ENCODE measurements around the gene RPS6KA5. TPM values are rescaled to one million over a fixed set of nuclear protein-coding genes. Genes with fewer than 3 reads are reported as not detected.

Gene RPS6KA5
- total RNA-seq, 2 donors from 2014 or later, result 3.3 to 5.1 TPM

GRCh38 chr14:90894241-90894640, 166.2 kb downstream of the RPS6KA5 start:
- DNase-seq, result no peak
- Mint-ChIP-seq H3K36me3 (ENCODE audit: low read depth) (no peaks in the 10 kb centered on the region), H3K4me1 (peaks cover 6% of the 10 kb centered on the region), H3K27ac (no peak overlapping the region), H3K27me3 (ENCODE audit: insufficient read depth) (no peaks in the 10 kb centered on the region), H3K4me3 (no peak overlapping the region), H3K9me3 (no peaks in the 10 kb centered on the region)
- Histone ChIP-seq H3K27me3 (ENCODE audit: control insufficient read depth, insufficient read depth, low read length, poor library complexity, severe bottlenecking) (no peaks in the 10 kb centered on the region), H3K27ac (ENCODE audit: low read depth, low read length) (no peak overlapping the region), H3K9ac (ENCODE audit: extremely low read depth, low read length, poor library complexity, severe bottlenecking) (no peak overlapping the region), H3K36me3 (ENCODE audit: control insufficient read depth, insufficient read depth, low read length) (no peaks in the 10 kb centered on the region), H3K9me3 (ENCODE audit: control insufficient read depth, low read length) (no peaks in the 10 kb centered on the region), H3K4me1 (ENCODE audit: control insufficient read depth, insufficient read depth, low read length) (peaks cover 2% of the 10 kb centered on the region), H3K4me3 (ENCODE audit: low read length) (no peak overlapping the region)
- TF ChIP-seq, protein P1, sequence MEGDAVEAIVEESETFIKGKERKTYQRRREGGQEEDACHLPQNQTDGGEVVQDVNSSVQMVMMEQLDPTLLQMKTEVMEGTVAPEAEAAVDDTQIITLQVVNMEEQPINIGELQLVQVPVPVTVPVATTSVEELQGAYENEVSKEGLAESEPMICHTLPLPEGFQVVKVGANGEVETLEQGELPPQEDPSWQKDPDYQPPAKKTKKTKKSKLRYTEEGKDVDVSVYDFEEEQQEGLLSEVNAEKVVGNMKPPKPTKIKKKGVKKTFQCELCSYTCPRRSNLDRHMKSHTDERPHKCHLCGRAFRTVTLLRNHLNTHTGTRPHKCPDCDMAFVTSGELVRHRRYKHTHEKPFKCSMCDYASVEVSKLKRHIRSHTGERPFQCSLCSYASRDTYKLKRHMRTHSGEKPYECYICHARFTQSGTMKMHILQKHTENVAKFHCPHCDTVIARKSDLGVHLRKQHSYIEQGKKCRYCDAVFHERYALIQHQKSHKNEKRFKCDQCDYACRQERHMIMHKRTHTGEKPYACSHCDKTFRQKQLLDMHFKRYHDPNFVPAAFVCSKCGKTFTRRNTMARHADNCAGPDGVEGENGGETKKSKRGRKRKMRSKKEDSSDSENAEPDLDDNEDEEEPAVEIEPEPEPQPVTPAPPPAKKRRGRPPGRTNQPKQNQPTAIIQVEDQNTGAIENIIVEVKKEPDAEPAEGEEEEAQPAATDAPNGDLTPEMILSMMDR (conservative IDR thresholded peaks at IDR 0.05), result no peak
- 81 to 93% methylated on average over 4 to 6 of the region's 6 CpGs for WGBS, 2 experiments (ENCODE audit: insufficient coverage in 1 of 2, insufficient read length in 1 of 2)

DNA sequence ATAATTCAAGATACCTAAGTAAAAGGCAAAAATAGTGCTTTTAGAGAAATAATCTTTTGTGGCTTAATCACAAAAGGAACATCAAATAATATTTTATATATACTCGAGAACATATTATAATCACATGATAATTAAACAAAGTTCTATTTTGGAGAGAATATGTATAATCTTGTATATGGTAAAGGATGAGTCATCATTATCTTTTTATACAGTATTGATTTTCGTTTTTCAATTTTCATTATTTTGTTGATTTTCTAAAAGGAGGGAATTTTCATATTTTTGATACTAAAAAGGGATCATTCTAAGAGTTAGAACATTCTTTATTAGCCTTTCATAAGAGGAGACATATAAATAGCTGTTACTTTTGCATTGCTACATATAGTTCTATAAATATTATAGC, 166.9 kb downstream of the RPS6KA5 start:
- H3K4me1 ChIP-seq (ENCODE audit: control insufficient read depth, insufficient read depth, low read length), result no peaks in the 10 kb centered on the region
- no peak overlapping the region for H3K4me3 ChIP-seq (ENCODE audit: low read length)
- H3K4me1 Mint-ChIP-seq, result peaks cover under 1% of the 10 kb centered on the region
- no peak overlapping the region for H3K4me3 Mint-ChIP-seq
- H3K36me3 ChIP-seq (ENCODE audit: control insufficient read depth, insufficient read depth, low read length), result no peaks in the 10 kb centered on the region
- H3K27me3 Mint-ChIP-seq (ENCODE audit: insufficient read depth), result no peaks in the 10 kb centered on the region
- H3K36me3 Mint-ChIP-seq (ENCODE audit: low read depth), result no peaks in the 10 kb centered on the region
- no peak overlapping the region for H3K27ac ChIP-seq (ENCODE audit: low read depth, low read length)
- no peak overlapping the region for H3K27ac Mint-ChIP-seq
- WGBS, 2 experiments (ENCODE audit: insufficient coverage in 1 of 2, insufficient read length in 1 of 2), result no CpG with 5 or more reads among the region's 2 CpGs
- H3K9me3 Mint-ChIP-seq, result no peaks in the 10 kb centered on the region
- DNase-seq, result no peak
- TF ChIP-seq, protein P1 (conservative IDR thresholded peaks at IDR 0.05), result no peak
- no peaks in the 10 kb centered on the region for H3K9me3 ChIP-seq (ENCODE audit: control insufficient read depth, low read length)
- no peaks in the 10 kb centered on the region for H3K27me3 ChIP-seq (ENCODE audit: control insufficient read depth, insufficient read depth, low read length, poor library complexity, severe bottlenecking)
- H3K9ac ChIP-seq (ENCODE audit: extremely low read depth, low read length, poor library complexity, severe bottlenecking), result no peak overlapping the region

DNA sequence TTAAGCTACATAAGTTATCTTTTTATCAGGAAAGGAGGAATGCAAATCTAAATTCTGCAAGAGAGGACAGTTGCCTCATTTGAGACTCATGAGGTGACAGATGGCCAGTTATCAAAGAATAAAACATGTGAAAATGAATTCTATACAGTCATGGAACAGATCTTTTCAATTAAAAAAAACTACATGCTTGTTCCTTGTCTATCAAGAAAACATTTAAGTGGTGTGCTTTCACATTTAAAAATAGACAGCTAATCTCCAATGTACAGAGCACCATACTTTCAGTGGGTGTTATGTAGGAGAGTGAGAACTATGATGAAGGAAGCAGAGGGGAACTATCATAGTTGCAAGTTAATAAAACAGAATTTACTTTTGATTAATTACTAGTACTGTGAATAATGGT, 167.5 kb downstream of the RPS6KA5 start:
- no peaks in the 10 kb centered on the region for H3K9me3 Mint-ChIP-seq
- no peak for DNase-seq
- H3K27me3 Mint-ChIP-seq (ENCODE audit: insufficient read depth), result no peaks in the 10 kb centered on the region
- H3K4me1 Mint-ChIP-seq, result no peaks in the 10 kb centered on the region
- Histone ChIP-seq H3K4me1 (ENCODE audit: control insufficient read depth, insufficient read depth, low read length) (no peaks in the 10 kb centered on the region), H3K36me3 (ENCODE audit: control insufficient read depth, insufficient read depth, low read length) (no peaks in the 10 kb centered on the region), H3K9ac (ENCODE audit: extremely low read depth, low read length, poor library complexity, severe bottlenecking) (no peak overlapping the region), H3K4me3 (ENCODE audit: low read length) (no peak overlapping the region), H3K27ac (ENCODE audit: low read depth, low read length) (no peak overlapping the region), H3K9me3 (ENCODE audit: control insufficient read depth, low read length) (no peaks in the 10 kb centered on the region), H3K27me3 (ENCODE audit: control insufficient read depth, insufficient read depth, low read length, poor library complexity, severe bottlenecking) (no peaks in the 10 kb centered on the region)
- TF ChIP-seq, protein P1 (conservative IDR thresholded peaks at IDR 0.05), result no peak
- H3K4me3 Mint-ChIP-seq, result no peak overlapping the region
- no peak overlapping the region for H3K27ac Mint-ChIP-seq
- no peaks in the 10 kb centered on the region for H3K36me3 Mint-ChIP-seq (ENCODE audit: low read depth)

Measured in endodermal cell (in vitro differentiated cells).